ENCODE data around the gene SLC2A5. TPM values are rescaled to one million over a fixed set of nuclear protein-coding genes. Genes with fewer than 3 reads are reported as not detected.

Gene SLC2A5
- total RNA-seq, 1 experiment from 2014 or later = not detected

DNA sequence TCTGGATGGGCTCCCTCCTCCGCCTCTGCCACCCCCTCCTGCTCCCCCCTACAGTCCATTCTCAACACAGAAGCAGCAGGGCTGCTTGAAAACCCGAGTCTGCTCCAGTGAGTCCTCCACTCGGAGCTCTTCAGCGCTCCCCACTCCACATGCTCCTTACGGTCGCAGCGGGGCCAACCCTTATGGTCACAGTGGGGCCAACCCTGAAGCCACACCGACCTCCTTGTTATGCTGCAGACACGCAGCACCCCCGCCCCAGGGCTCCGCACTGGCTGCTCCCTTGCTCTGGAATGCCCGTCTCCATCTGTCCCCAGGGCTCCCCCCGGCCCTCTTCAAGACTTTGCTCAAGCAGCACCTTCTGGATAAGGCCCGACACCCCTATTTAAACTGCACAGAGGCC lies 36.9 kb upstream of the SLC2A5 start:
- POLR2A ChIA-PET (ENCODE audit: low non-redundant PET) = interaction anchor here (0.5 kb wide), 1 partner anchor 302 kb away, joined by 7 read pairs; no protein-coding TSS in a partner anchor

DNA sequence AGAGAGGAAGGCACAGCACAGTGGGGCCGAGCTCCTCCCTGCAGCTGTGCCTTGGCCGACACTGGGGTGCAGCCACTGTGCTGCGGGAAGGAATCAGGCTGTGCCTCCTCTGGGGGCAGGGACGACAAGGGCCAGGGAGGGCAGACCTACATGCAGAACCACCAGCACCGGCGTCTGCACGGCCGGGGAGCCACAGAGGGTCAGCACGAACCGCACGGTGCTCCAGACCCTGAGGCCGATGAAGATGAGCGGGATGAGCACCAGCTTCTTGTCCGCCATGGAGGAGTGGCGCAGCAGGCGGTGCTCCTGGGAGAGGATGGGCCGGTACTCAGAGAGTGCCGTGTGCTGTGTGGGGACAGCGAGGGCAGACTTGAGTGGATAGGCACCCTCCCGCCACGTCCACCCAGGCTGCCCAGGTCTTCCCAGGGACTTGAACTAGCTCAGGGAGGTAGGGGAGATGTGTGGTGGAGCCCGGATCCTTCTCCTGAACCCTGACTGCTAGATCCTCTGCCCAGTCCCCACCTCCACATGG lies 36.0 kb upstream of the SLC2A5 start:
- BruUV-seq (replicated peaks) = no TSS peak
- Histone ChIP-seq H3K4me1 (ENCODE audit: insufficient read depth, low read length, poor library complexity, severe bottlenecking) (no peaks in the 10 kb centered on the region), H3K4me3 (ENCODE audit: low read depth, low read length, poor library complexity, severe bottlenecking) (no peak overlapping the region), H3K9me3 (ENCODE audit: low read depth, low read length, poor library complexity, severe bottlenecking) (no peaks in the 10 kb centered on the region), H3K27ac (ENCODE audit: low read depth, low read length, poor library complexity, severe bottlenecking) (no peak overlapping the region), H3K36me3 (ENCODE audit: insufficient read depth, low read length, poor library complexity, severe bottlenecking) (no peaks in the 10 kb centered on the region), H3K27me3 (replicated peaks; ENCODE audit: insufficient read depth, low read depth, low read length, poor library complexity) (no peaks in the 10 kb centered on the region)
- CTCF ChIA-PET = no interaction called here
- TF ChIP-seq, protein P1, sequence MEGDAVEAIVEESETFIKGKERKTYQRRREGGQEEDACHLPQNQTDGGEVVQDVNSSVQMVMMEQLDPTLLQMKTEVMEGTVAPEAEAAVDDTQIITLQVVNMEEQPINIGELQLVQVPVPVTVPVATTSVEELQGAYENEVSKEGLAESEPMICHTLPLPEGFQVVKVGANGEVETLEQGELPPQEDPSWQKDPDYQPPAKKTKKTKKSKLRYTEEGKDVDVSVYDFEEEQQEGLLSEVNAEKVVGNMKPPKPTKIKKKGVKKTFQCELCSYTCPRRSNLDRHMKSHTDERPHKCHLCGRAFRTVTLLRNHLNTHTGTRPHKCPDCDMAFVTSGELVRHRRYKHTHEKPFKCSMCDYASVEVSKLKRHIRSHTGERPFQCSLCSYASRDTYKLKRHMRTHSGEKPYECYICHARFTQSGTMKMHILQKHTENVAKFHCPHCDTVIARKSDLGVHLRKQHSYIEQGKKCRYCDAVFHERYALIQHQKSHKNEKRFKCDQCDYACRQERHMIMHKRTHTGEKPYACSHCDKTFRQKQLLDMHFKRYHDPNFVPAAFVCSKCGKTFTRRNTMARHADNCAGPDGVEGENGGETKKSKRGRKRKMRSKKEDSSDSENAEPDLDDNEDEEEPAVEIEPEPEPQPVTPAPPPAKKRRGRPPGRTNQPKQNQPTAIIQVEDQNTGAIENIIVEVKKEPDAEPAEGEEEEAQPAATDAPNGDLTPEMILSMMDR (conservative IDR thresholded peaks at IDR 0.05; ENCODE audit: low read depth, low read length) = no peak
- no peak for TF ChIP-seq EZH2 (IDR thresholded peaks at IDR 0.05; ENCODE audit: borderline replicate concordance, low read depth, low read length, poor library complexity, severe bottlenecking)
- intact Hi-C loops (cut with micrococcal nuclease; ENCODE audit: unreplicated experiment) = no loop called here
- no peak for DNase-seq (ENCODE audit: low spot score)
- POLR2A ChIA-PET (ENCODE audit: low non-redundant PET) = no interaction called here

More for the DNA sequence above, 36.9 kb upstream of the SLC2A5 start:
- TF ChIP-seq, protein P1 (conservative IDR thresholded peaks at IDR 0.05; ENCODE audit: low read depth, low read length) = no peak
- TF ChIP-seq EZH2 (IDR thresholded peaks at IDR 0.05; ENCODE audit: borderline replicate concordance, low read depth, low read length, poor library complexity, severe bottlenecking) = no peak
- Histone ChIP-seq H3K27ac (ENCODE audit: low read depth, low read length, poor library complexity, severe bottlenecking) (no peak overlapping the region), H3K27me3 (replicated peaks; ENCODE audit: insufficient read depth, low read depth, low read length, poor library complexity) (no peaks in the 10 kb centered on the region), H3K36me3 (ENCODE audit: insufficient read depth, low read length, poor library complexity, severe bottlenecking) (no peaks in the 10 kb centered on the region), H3K4me3 (ENCODE audit: low read depth, low read length, poor library complexity, severe bottlenecking) (no peak overlapping the region), H3K4me1 (ENCODE audit: insufficient read depth, low read length, poor library complexity, severe bottlenecking) (no peaks in the 10 kb centered on the region), H3K9me3 (ENCODE audit: low read depth, low read length, poor library complexity, severe bottlenecking) (no peaks in the 10 kb centered on the region)
- CTCF ChIA-PET = no interaction called here
- intact Hi-C loops (cut with micrococcal nuclease; ENCODE audit: unreplicated experiment) = no loop called here
- no peak for DNase-seq (ENCODE audit: low spot score)
- BruUV-seq (replicated peaks) = no TSS peak

DNA sequence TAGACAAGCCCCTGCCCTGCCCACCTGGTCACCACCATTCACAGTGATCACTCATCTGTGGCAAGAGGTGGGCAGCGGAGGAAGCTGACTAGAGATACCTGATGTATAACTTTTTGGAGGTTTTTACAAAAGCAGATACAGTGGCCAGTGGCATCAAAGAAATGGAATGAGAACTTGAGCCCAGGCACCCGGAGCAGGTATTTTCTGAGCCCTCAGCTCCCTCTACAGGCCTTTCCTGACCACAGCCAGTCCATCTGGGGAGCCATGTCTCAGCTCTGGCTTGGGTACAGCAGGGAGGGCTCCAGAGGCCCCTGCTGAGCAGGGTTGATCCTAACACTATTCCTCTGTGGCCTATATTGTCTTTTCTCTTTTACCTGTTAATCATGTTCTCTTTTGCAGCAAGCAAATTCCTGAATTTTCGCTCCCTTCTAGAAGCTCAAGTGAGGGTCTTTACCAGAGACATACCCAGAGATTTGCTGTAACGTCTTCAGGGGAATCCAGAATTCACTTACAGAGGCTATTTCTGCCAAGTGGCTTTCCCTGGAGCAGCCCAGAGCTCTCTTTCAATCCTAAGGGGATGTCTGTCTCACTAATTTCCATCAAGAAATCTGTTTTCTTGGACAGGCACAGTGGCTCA lies 32.2 kb upstream of the SLC2A5 start:
- H3K36me3 ChIP-seq (ENCODE audit: insufficient read depth, low read length, poor library complexity, severe bottlenecking) = no peaks in the 10 kb centered on the region
- no peak overlapping the region for H3K4me3 ChIP-seq (ENCODE audit: low read depth, low read length, poor library complexity, severe bottlenecking)
- no TSS peak for BruUV-seq (replicated peaks)
- no peak for TF ChIP-seq EZH2 (IDR thresholded peaks at IDR 0.05; ENCODE audit: borderline replicate concordance, low read depth, low read length, poor library complexity, severe bottlenecking)
- TF ChIP-seq, protein P1 (conservative IDR thresholded peaks at IDR 0.05; ENCODE audit: low read depth, low read length) = peak; percentile 65
- H3K27ac ChIP-seq (ENCODE audit: low read depth, low read length, poor library complexity, severe bottlenecking) = no peak overlapping the region
- CTCF ChIA-PET = interaction anchor here (0.5 to 1.1 kb wide), 3 partner anchors 44 to 185 kb away, joined by 5 to 8 read pairs (median 7); no protein-coding TSS in a partner anchor
- DNase-seq (ENCODE audit: low spot score) = peak; percentile 53
- intact Hi-C loops (cut with micrococcal nuclease; ENCODE audit: unreplicated experiment) = loop anchor here (5.0 kb wide), 2 partner anchors 94 to 184 kb away; no protein-coding TSS in a partner anchor
- POLR2A ChIA-PET (ENCODE audit: low non-redundant PET) = no interaction called here
- no peaks in the 10 kb centered on the region for H3K4me1 ChIP-seq (ENCODE audit: insufficient read depth, low read length, poor library complexity, severe bottlenecking)
- H3K9me3 ChIP-seq (ENCODE audit: low read depth, low read length, poor library complexity, severe bottlenecking) = no peaks in the 10 kb centered on the region
- no peaks in the 10 kb centered on the region for H3K27me3 ChIP-seq (replicated peaks; ENCODE audit: insufficient read depth, low read depth, low read length, poor library complexity)

All from A673 (cell line).